Tibial nerve (tissue), 3 donors: ENCODE measurements around the gene RETREG1.

Experiments
- CTCF ChIP-seq, 5 experiments: fragments of 200-600 bp in 3 of 5; fragments of 450-650 bp in 2 of 5; sonication (generic) in 3 of 5; IDR thresholded peaks; one replicate each; pipeline ENCODE4 v1.5.1; 2016 to 2019; ENCODE audit warnings: antibody characterized with exemption in 5 of 5, mild to moderate bottlenecking in 3 of 5, moderate library complexity in 2 of 5
- POLR2A ChIP-seq, 2 donors: fragments of 450-650 bp; IDR thresholded peaks; one replicate each; pipeline ENCODE4 v1.6.1; 2017; ENCODE audit warnings: antibody characterized with exemption in 2 of 2, mild to moderate bottlenecking in 2 of 2, moderate library complexity in 2 of 2

DNA sequence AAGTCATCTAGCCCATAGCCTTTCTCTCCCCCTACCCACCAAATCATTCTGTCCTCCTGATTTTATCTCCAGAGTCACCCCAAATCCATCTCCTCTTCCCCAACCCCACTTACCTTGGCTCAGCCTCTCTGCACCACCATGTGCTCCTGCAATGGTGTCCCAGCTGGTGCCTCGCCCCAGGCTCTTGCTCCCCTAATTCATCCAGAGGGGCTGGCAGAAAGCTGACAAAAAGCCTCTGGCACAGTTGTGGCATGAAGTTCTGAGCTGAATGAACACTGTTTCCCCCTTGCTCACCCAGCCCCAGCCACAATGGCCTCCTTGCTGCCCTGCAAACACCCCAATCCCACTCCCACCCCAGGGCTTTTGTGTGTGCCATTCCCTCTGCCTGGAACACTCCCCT, 10.2 kb downstream of the RETREG1 start:
- TF ChIP-seq POLR2A (IDR thresholded peaks at IDR 0.05): no peak
- TF ChIP-seq CTCF (IDR thresholded peaks at IDR 0.05): no peak
